ENCODE data around the gene MSI2. TPM values are rescaled to one million over a fixed set of nuclear protein-coding genes. Genes with fewer than 3 reads are reported as not detected.

MSI2 gene
- total RNA-seq, 2 experiments from 2014 or later = 131 to 164 TPM

GRCh38 chr17:57640079-57640478 is 383.8 kb downstream of the MSI2 start:
- no peaks in the 10 kb centered on the region for H3K9me2 ChIP-seq (ENCODE audit: insufficient read depth, low read length)
- peaks cover 37% of the 10 kb centered on the region for H3K4me1 ChIP-seq (ENCODE audit: insufficient read depth, low read length, poor library complexity, severe bottlenecking)
- no peak overlapping the region for H3K4me2 ChIP-seq (ENCODE audit: low read length)
- intact Hi-C loops (cut with micrococcal nuclease; ENCODE audit: unreplicated experiment) = no loop called here
- H2AFZ ChIP-seq (ENCODE audit: low read length) = no peak overlapping the region
- ChIA-PET CTCF (ENCODE audit: unreplicated experiment) (no interaction called here), POLR2A (no interaction called here)
- H3K79me2 ChIP-seq (ENCODE audit: insufficient read depth, low read depth, low read length) = no peaks in the 10 kb centered on the region
- H4K20me1 ChIP-seq (ENCODE audit: insufficient read depth, low read length) = no peaks in the 10 kb centered on the region
- BruUV-seq (replicated peaks) = no TSS peak
- TF ChIP-seq CTCF (conservative IDR thresholded peaks at IDR 0.05; ENCODE audit: low read length) (no peak), EZH2phosphoT487 (IDR thresholded peaks at IDR 0.05; ENCODE audit: borderline replicate concordance, low read depth, low read length) (no peak)
- no peak for DNase-seq (ENCODE audit: low spot score)
- peaks cover 8% of the 10 kb centered on the region for H3K36me3 ChIP-seq (ENCODE audit: insufficient read depth, low read length)
- H3K27ac ChIP-seq (ENCODE audit: low read depth, low read length, poor library complexity, severe bottlenecking) = no peak overlapping the region
- no peaks in the 10 kb centered on the region for H3K9me3 ChIP-seq (ENCODE audit: low read length)
- H3K4me3 ChIP-seq (ENCODE audit: low read depth, low read length, poor library complexity, severe bottlenecking) = no peak overlapping the region

DNA sequence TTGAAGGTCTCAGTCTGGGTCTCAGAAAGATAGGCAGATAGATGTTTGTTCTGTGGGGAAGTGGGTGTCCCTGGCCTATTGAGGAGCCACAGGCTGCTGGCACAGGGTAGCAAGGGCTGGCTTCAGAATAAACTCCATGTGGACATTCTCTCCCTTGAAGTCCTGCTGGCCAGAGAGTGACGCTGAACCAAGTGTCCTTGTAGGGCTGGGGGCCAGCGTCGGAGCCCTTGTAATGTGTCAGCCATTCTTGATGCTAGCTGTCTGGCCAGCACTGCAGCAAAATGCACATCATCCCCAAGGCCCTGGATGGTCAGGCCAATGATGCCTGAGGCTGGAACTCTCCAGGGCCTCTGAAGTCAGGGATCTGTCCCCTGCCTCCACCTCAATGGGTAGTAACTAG is 385.4 kb downstream of the MSI2 start:
- ChIA-PET POLR2A (interaction anchor here (0.6 to 1.2 kb wide), 3 partner anchors 18 to 312 kb away, joined by 3 to 4 read pairs (median 3); no protein-coding TSS in a partner anchor), CTCF (ENCODE audit: unreplicated experiment) (interaction anchor here (1.2 kb wide), 1 partner anchor 30 kb away, joined by 3 read pairs; no protein-coding TSS in a partner anchor)
- H3K36me3 ChIP-seq (ENCODE audit: insufficient read depth, low read length) = peaks cover 8% of the 10 kb centered on the region
- no peak overlapping the region for H3K4me3 ChIP-seq (ENCODE audit: low read depth, low read length, poor library complexity, severe bottlenecking)
- no peak overlapping the region for H3K27ac ChIP-seq (ENCODE audit: low read depth, low read length, poor library complexity, severe bottlenecking)
- no peaks in the 10 kb centered on the region for H4K20me1 ChIP-seq (ENCODE audit: insufficient read depth, low read length)
- no peaks in the 10 kb centered on the region for H3K9me3 ChIP-seq (ENCODE audit: low read length)
- H3K4me2 ChIP-seq (ENCODE audit: low read length) = no peak overlapping the region
- DNase-seq (ENCODE audit: low spot score) = no peak
- peaks cover 20% of the 10 kb centered on the region for H3K4me1 ChIP-seq (ENCODE audit: insufficient read depth, low read length, poor library complexity, severe bottlenecking)
- H2AFZ ChIP-seq (ENCODE audit: low read length) = no peak overlapping the region
- BruUV-seq (replicated peaks) = no TSS peak
- intact Hi-C loops (cut with micrococcal nuclease; ENCODE audit: unreplicated experiment) = no loop called here
- H3K79me2 ChIP-seq (ENCODE audit: insufficient read depth, low read depth, low read length) = no peaks in the 10 kb centered on the region
- TF ChIP-seq EZH2phosphoT487 (IDR thresholded peaks at IDR 0.05; ENCODE audit: borderline replicate concordance, low read depth, low read length) (no peak), CTCF (conservative IDR thresholded peaks at IDR 0.05; ENCODE audit: low read length) (no peak)
- no peaks in the 10 kb centered on the region for H3K9me2 ChIP-seq (ENCODE audit: insufficient read depth, low read length)

GRCh38 chr17:57643062-57643461 is 386.7 kb downstream of the MSI2 start:
- H3K4me3 ChIP-seq (ENCODE audit: low read depth, low read length, poor library complexity, severe bottlenecking) = no peak overlapping the region
- no peaks in the 10 kb centered on the region for H4K20me1 ChIP-seq (ENCODE audit: insufficient read depth, low read length)
- no TSS peak for BruUV-seq (replicated peaks)
- no peaks in the 10 kb centered on the region for H3K9me2 ChIP-seq (ENCODE audit: insufficient read depth, low read length)
- no peaks in the 10 kb centered on the region for H3K79me2 ChIP-seq (ENCODE audit: insufficient read depth, low read depth, low read length)
- ChIA-PET CTCF (ENCODE audit: unreplicated experiment) (no interaction called here), POLR2A (interaction anchor here (0.9 to 1.2 kb wide), 2 partner anchors 10 to 23 kb away, joined by 3 read pairs; no protein-coding TSS in a partner anchor)
- no peak for TF ChIP-seq EZH2phosphoT487 (IDR thresholded peaks at IDR 0.05; ENCODE audit: borderline replicate concordance, low read depth, low read length)
- no peak for TF ChIP-seq CTCF (conservative IDR thresholded peaks at IDR 0.05; ENCODE audit: low read length)
- intact Hi-C loops (cut with micrococcal nuclease; ENCODE audit: unreplicated experiment) = no loop called here
- H2AFZ ChIP-seq (ENCODE audit: low read length) = no peak overlapping the region
- peaks cover 7% of the 10 kb centered on the region for H3K4me1 ChIP-seq (ENCODE audit: insufficient read depth, low read length, poor library complexity, severe bottlenecking)
- no peaks in the 10 kb centered on the region for H3K9me3 ChIP-seq (ENCODE audit: low read length)
- H3K36me3 ChIP-seq (ENCODE audit: insufficient read depth, low read length) = peaks cover 8% of the 10 kb centered on the region
- DNase-seq (ENCODE audit: low spot score) = no peak
- no peak overlapping the region for H3K27ac ChIP-seq (ENCODE audit: low read depth, low read length, poor library complexity, severe bottlenecking)
- H3K4me2 ChIP-seq (ENCODE audit: low read length) = no peak overlapping the region
